ENCODE measurements around the gene ODR4. TPM values are rescaled to one million over a fixed set of nuclear protein-coding genes. Genes with fewer than 3 reads are reported as not detected.

Gene ODR4
- total and polyA plus RNA-seq, 2 of the 4 experiments (the other 2 are of a cell fraction) = 9.4 to 9.7 TPM

DNA sequence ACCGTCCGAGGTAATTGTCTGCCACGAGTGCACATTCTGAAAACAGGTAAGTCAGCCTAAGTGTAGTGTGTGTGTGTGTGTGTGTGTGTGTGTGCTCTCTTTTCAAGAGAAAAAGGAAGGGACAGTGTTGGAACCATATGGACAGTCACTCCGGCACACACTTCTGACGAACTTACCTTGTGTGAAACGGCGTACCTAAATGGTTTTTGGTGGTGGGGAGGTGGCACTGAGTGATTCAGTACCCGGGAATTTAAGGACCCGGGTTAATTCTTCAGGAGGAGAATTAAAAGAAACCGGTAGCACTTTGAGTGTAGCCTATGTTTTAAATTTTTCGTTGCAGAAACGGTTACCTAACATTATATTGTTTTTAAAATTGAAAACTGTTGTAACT, 286 bp downstream of the ODR4 start:
- intact Hi-C loops (cut with micrococcal nuclease) = loop anchor here (1.0 kb wide), 2 partner anchors 306 to 610 kb away; no protein-coding TSS in a partner anchor
- peak overlapping the region; percentile 77 for H3K14ac ChIP-seq (replicated peaks; ENCODE audit: low read depth, low read length)
- peak overlapping the region; percentile 84; the same call in 1 of the 3 replicates for H2BK15ac ChIP-seq (ENCODE audit: low read depth, low read length)
- BruUV-seq (replicated peaks) = TSS peak; percentile 60
- H3K9me3 ChIP-seq (ENCODE audit: control insufficient read depth, insufficient read depth, low read length) = no peaks in the 10 kb centered on the region
- H3K27ac ChIP-seq (ENCODE audit: insufficient read depth, low read length) = peak overlapping the region; percentile 82
- peak overlapping the region; percentile 90 to 99 for H4K8ac ChIP-seq (ENCODE audit: low read depth in 2 of 2, low read length in 2 of 2)
- peaks cover 5% of the 10 kb centered on the region; the same call in 1 of the 2 replicates for H3K36me3 ChIP-seq (ENCODE audit: control insufficient read depth, insufficient read depth, low read length)
- peak overlapping the region; percentile 34 for H2BK120ac ChIP-seq (ENCODE audit: low read depth, low read length)
- H4K5ac ChIP-seq (ENCODE audit: low read depth, low read length) = peak overlapping the region; percentile 72
- ATAC-seq (ENCODE audit: low read depth) (peak; percentile 1), DNase-seq (no peak)
- H3K9me1 ChIP-seq (ENCODE audit: insufficient read depth, low read length) = no peaks in the 10 kb centered on the region; the same call in 1 of the 2 replicates
- peak overlapping the region; percentile 93 for H3K9ac ChIP-seq (ENCODE audit: low read depth, low read length)
- H3K4ac ChIP-seq (ENCODE audit: low read depth, low read length) = peak overlapping the region; percentile 84
- CTCF ChIA-PET = interaction anchor here (1.1 to 1.6 kb wide), 6 partner anchors 10 to 610 kb away, joined by 3 to 13 read pairs (median 6); no protein-coding TSS in a partner anchor
- TF ChIP-seq CEBPB (IDR thresholded peaks at IDR 0.05; ENCODE audit: low read depth, low read length) (no peak), SMC3 (IDR thresholded peaks at IDR 0.05; ENCODE audit: low read depth, low read length) (no peak), RFX5 (IDR thresholded peaks at IDR 0.05; ENCODE audit: low read depth, low read length) (no peak), BHLHE40 (IDR thresholded peaks at IDR 0.05; ENCODE audit: low read depth, low read length) (no peak), CHD1 (IDR thresholded peaks at IDR 0.05; ENCODE audit: low read depth, low read length) (no peak), MXI1 (IDR thresholded peaks at IDR 0.05; ENCODE audit: borderline replicate concordance, low read depth, low read length) (no peak), RAD21 (IDR thresholded peaks at IDR 0.05; ENCODE audit: low read length) (no peak), MAZ (IDR thresholded peaks at IDR 0.05; ENCODE audit: borderline replicate concordance, low read depth, low read length) (no peak), NFE2L2 (IDR thresholded peaks at IDR 0.05; ENCODE audit: low read depth, low read length) (no peak; the same call in 1 of the 2 replicates), MAFK (IDR thresholded peaks at IDR 0.05; ENCODE audit: low read depth, low read length) (no peak), FOS (IDR thresholded peaks at IDR 0.05; ENCODE audit: low read depth, low read length) (no peak)
- TF ChIP-seq, protein P1, sequence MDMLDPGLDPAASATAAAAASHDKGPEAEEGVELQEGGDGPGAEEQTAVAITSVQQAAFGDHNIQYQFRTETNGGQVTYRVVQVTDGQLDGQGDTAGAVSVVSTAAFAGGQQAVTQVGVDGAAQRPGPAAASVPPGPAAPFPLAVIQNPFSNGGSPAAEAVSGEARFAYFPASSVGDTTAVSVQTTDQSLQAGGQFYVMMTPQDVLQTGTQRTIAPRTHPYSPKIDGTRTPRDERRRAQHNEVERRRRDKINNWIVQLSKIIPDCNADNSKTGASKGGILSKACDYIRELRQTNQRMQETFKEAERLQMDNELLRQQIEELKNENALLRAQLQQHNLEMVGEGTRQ (IDR thresholded peaks at IDR 0.05; ENCODE audit: low read depth, low read length) = no peak
- TF ChIP-seq, protein P2, sequence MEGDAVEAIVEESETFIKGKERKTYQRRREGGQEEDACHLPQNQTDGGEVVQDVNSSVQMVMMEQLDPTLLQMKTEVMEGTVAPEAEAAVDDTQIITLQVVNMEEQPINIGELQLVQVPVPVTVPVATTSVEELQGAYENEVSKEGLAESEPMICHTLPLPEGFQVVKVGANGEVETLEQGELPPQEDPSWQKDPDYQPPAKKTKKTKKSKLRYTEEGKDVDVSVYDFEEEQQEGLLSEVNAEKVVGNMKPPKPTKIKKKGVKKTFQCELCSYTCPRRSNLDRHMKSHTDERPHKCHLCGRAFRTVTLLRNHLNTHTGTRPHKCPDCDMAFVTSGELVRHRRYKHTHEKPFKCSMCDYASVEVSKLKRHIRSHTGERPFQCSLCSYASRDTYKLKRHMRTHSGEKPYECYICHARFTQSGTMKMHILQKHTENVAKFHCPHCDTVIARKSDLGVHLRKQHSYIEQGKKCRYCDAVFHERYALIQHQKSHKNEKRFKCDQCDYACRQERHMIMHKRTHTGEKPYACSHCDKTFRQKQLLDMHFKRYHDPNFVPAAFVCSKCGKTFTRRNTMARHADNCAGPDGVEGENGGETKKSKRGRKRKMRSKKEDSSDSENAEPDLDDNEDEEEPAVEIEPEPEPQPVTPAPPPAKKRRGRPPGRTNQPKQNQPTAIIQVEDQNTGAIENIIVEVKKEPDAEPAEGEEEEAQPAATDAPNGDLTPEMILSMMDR (conservative IDR thresholded peaks at IDR 0.05; ENCODE audit: low read depth, low read length) = no peak
- H2BK20ac ChIP-seq (ENCODE audit: low read depth, low read length) = no peak overlapping the region
- H3K56ac ChIP-seq (ENCODE audit: extremely low read depth, insufficient read depth, low read length) = peak overlapping the region; percentile 87
- in situ Hi-C loops (cut with MboI; ENCODE audit: low sequenced_read_pairs) = no loop called here
- peaks cover 2% of the 10 kb centered on the region; the same call in 1 of the 2 replicates for H3K4me1 ChIP-seq (ENCODE audit: control insufficient read depth, insufficient read depth, low read length)
- no peaks in the 10 kb centered on the region; the same call in 1 of the 2 replicates for H4K20me1 ChIP-seq (ENCODE audit: insufficient read depth, low read length)
- peak overlapping the region; percentile 57; the same call in 1 of the 2 replicates for H3K23ac ChIP-seq (ENCODE audit: low read depth, low read length)
- H4K91ac ChIP-seq (ENCODE audit: insufficient read depth, low read depth, low read length) = peak overlapping the region; percentile 90
- H2AFZ ChIP-seq (replicated peaks; ENCODE audit: low read length, poor library complexity) = peak overlapping the region; percentile 94
- H3K4me2 ChIP-seq (ENCODE audit: low read depth, low read length) = peak overlapping the region; percentile 42
- 0% methylated on average over 4 of the region's 12 CpGs; no CpG with 5 or more reads in 1 of the 2 experiments for WGBS, 2 experiments (ENCODE audit: extremely low coverage in 2 of 2, insufficient read length in 1 of 2)
- dilution Hi-C loops (cut with HindIII; ENCODE audit: low sequenced_read_pairs, unreplicated experiment) = no loop called here
- peak overlapping the region; percentile 88 for H2AK9ac ChIP-seq (replicated peaks; ENCODE audit: low read depth, low read length, poor library complexity)
- peaks cover 6 to 20% of the 10 kb centered on the region in 2 experiments; a peak in 2 of 4 replicates for H3K79me1 ChIP-seq (ENCODE audit: low read depth in 1 of 2, low read length in 2 of 2)
- H3K4me3 ChIP-seq (ENCODE audit: insufficient read depth, low read depth, low read length) = peak overlapping the region; percentile 62
- H3K18ac ChIP-seq (ENCODE audit: low read depth, low read length) = peak overlapping the region; percentile 36; the same call in 1 of the 2 replicates
- peak overlapping the region; percentile 58 for H2AK5ac ChIP-seq (ENCODE audit: low read depth, low read length)
- H3K27me3 ChIP-seq (ENCODE audit: control insufficient read depth, insufficient read depth, low read length) = no peaks in the 10 kb centered on the region
- peak overlapping the region; percentile 85 for H2BK5ac ChIP-seq (ENCODE audit: low read depth, low read length, poor library complexity, severe bottlenecking)
- POLR2A ChIA-PET (ENCODE audit: unreplicated experiment) = no interaction called here

Measured in IMR-90 (cell line).